Measurements from ENCODE around the gene ITGBL1. TPM values are rescaled to one million over a fixed set of nuclear protein-coding genes. Genes with fewer than 3 reads are reported as not detected.

The ITGBL1 gene
- total and polyA plus RNA-seq, 2 experiments from 2014 or later = 0.29 TPM; not detected in 1

DNA sequence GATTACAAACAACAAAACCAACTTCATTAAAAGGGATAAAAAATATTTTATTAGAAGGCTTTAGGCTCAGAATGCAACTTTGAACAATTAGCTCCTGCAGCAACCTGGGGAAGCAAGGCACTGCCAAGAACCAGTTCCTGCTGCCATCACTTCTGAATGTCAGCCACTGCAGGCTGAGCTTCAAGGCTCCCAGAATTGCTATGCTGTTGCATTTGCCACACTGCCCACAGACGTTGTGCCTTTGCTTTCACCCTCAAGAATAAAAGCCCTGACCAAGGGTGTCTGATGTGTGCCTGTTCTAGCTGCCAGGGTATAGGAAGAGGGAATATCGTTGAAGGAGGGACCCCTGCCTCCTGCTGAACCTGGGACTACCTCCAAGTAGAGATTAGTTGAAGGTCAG lies 238.4 kb downstream of the ITGBL1 start:
- Mint-ChIP-seq H3K4me3 (no peak overlapping the region), H3K9me3 (no peaks in the 10 kb centered on the region), H3K36me3 (ENCODE audit: low read depth) (no peaks in the 10 kb centered on the region), H3K27ac (no peak overlapping the region), H3K27me3 (ENCODE audit: insufficient read depth, low read depth, poor library complexity) (no peaks in the 10 kb centered on the region), H3K4me1 (no peaks in the 10 kb centered on the region)
- no peak overlapping the region for H3K27ac ChIP-seq (ENCODE audit: low read depth)
- no peaks in the 10 kb centered on the region for H3K79me2 ChIP-seq (replicated peaks; ENCODE audit: insufficient read depth)
- H3F3A ChIP-seq (replicated peaks; ENCODE audit: low read depth) = no peaks in the 10 kb centered on the region
- H3K9me2 ChIP-seq (ENCODE audit: insufficient read depth) = no peaks in the 10 kb centered on the region
- no peak for ATAC-seq
- H3K27me3 ChIP-seq (ENCODE audit: insufficient read depth) = no peaks in the 10 kb centered on the region
- H2AFZ ChIP-seq = no peak overlapping the region
- no peak overlapping the region for H3K4me3 ChIP-seq
- no peak for TF ChIP-seq ZNF331 (CRISPR knock-in tag; IDR thresholded peaks at IDR 0.05; ENCODE audit: low read depth)
- TF ChIP-seq POLR2AphosphoS5 (IDR thresholded peaks at IDR 0.05; ENCODE audit: low read depth) = no peak
- no peak for TF ChIP-seq EZH2 (IDR thresholded peaks at IDR 0.05; ENCODE audit: low read depth, unreplicated experiment)
- TF ChIP-seq, protein P1, sequence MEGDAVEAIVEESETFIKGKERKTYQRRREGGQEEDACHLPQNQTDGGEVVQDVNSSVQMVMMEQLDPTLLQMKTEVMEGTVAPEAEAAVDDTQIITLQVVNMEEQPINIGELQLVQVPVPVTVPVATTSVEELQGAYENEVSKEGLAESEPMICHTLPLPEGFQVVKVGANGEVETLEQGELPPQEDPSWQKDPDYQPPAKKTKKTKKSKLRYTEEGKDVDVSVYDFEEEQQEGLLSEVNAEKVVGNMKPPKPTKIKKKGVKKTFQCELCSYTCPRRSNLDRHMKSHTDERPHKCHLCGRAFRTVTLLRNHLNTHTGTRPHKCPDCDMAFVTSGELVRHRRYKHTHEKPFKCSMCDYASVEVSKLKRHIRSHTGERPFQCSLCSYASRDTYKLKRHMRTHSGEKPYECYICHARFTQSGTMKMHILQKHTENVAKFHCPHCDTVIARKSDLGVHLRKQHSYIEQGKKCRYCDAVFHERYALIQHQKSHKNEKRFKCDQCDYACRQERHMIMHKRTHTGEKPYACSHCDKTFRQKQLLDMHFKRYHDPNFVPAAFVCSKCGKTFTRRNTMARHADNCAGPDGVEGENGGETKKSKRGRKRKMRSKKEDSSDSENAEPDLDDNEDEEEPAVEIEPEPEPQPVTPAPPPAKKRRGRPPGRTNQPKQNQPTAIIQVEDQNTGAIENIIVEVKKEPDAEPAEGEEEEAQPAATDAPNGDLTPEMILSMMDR (conservative IDR thresholded peaks at IDR 0.05; ENCODE audit: low read depth in 2 of 2) = no peak
- no peak for TF ChIP-seq EZH2phosphoT487 (IDR thresholded peaks at IDR 0.05; ENCODE audit: unreplicated experiment)
- TF ChIP-seq, protein P2, sequence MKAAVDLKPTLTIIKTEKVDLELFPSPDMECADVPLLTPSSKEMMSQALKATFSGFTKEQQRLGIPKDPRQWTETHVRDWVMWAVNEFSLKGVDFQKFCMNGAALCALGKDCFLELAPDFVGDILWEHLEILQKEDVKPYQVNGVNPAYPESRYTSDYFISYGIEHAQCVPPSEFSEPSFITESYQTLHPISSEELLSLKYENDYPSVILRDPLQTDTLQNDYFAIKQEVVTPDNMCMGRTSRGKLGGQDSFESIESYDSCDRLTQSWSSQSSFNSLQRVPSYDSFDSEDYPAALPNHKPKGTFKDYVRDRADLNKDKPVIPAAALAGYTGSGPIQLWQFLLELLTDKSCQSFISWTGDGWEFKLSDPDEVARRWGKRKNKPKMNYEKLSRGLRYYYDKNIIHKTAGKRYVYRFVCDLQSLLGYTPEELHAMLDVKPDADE (IDR thresholded peaks at IDR 0.05) = no peak
- no peak for TF ChIP-seq NANOG (IDR thresholded peaks at IDR 0.05; ENCODE audit: borderline replicate concordance)
- TF ChIP-seq, protein P3, sequence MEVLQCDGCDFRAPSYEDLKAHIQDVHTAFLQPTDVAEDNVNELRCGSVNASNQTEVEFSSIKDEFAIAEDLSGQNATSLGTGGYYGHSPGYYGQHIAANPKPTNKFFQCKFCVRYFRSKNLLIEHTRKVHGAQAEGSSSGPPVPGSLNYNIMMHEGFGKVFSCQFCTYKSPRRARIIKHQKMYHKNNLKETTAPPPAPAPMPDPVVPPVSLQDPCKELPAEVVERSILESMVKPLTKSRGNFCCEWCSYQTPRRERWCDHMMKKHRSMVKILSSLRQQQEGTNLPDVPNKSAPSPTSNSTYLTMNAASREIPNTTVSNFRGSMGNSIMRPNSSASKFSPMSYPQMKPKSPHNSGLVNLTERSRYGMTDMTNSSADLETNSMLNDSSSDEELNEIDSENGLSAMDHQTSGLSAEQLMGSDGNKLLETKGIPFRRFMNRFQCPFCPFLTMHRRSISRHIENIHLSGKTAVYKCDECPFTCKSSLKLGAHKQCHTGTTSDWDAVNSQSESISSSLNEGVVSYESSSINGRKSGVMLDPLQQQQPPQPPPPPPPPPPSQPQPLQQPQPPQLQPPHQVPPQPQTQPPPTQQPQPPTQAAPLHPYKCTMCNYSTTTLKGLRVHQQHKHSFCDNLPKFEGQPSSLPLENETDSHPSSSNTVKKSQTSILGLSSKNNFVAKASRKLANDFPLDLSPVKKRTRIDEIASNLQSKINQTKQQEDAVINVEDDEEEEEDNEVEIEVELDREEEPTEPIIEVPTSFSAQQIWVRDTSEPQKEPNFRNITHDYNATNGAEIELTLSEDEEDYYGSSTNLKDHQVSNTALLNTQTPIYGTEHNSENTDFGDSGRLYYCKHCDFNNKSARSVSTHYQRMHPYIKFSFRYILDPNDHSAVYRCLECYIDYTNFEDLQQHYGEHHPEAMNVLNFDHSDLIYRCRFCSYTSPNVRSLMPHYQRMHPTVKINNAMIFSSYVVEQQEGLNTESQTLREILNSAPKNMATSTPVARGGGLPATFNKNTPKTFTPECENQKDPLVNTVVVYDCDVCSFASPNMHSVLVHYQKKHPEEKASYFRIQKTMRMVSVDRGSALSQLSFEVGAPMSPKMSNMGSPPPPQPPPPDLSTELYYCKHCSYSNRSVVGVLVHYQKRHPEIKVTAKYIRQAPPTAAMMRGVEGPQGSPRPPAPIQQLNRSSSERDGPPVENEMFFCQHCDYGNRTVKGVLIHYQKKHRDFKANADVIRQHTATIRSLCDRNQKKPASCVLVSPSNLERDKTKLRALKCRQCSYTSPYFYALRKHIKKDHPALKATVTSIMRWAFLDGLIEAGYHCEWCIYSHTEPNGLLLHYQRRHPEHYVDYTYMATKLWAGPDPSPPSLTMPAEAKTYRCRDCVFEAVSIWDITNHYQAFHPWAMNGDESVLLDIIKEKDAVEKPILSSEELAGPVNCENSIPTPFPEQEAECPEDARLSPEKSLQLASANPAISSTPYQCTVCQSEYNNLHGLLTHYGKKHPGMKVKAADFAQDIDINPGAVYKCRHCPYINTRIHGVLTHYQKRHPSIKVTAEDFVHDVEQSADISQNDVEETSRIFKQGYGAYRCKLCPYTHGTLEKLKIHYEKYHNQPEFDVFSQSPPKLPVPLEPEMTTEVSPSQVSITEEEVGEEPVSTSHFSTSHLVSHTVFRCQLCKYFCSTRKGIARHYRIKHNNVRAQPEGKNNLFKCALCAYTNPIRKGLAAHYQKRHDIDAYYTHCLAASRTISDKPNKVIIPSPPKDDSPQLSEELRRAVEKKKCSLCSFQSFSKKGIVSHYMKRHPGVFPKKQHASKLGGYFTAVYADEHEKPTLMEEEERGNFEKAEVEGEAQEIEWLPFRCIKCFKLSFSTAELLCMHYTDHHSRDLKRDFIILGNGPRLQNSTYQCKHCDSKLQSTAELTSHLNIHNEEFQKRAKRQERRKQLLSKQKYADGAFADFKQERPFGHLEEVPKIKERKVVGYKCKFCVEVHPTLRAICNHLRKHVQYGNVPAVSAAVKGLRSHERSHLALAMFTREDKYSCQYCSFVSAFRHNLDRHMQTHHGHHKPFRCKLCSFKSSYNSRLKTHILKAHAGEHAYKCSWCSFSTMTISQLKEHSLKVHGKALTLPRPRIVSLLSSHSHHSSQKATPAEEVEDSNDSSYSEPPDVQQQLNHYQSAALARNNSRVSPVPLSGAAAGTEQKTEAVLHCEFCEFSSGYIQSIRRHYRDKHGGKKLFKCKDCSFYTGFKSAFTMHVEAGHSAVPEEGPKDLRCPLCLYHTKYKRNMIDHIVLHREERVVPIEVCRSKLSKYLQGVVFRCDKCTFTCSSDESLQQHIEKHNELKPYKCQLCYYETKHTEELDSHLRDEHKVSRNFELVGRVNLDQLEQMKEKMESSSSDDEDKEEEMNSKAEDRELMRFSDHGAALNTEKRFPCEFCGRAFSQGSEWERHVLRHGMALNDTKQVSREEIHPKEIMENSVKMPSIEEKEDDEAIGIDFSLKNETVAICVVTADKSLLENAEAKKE (CRISPR knock-in tag; IDR thresholded peaks at IDR 0.05) = no peak
- no peak for TF ChIP-seq CREB1 (CRISPR knock-in tag; IDR thresholded peaks at IDR 0.05; ENCODE audit: low read depth)
- no peak for TF ChIP-seq ZNF114 (CRISPR knock-in tag; IDR thresholded peaks at IDR 0.05)
- TF ChIP-seq, protein P4, sequence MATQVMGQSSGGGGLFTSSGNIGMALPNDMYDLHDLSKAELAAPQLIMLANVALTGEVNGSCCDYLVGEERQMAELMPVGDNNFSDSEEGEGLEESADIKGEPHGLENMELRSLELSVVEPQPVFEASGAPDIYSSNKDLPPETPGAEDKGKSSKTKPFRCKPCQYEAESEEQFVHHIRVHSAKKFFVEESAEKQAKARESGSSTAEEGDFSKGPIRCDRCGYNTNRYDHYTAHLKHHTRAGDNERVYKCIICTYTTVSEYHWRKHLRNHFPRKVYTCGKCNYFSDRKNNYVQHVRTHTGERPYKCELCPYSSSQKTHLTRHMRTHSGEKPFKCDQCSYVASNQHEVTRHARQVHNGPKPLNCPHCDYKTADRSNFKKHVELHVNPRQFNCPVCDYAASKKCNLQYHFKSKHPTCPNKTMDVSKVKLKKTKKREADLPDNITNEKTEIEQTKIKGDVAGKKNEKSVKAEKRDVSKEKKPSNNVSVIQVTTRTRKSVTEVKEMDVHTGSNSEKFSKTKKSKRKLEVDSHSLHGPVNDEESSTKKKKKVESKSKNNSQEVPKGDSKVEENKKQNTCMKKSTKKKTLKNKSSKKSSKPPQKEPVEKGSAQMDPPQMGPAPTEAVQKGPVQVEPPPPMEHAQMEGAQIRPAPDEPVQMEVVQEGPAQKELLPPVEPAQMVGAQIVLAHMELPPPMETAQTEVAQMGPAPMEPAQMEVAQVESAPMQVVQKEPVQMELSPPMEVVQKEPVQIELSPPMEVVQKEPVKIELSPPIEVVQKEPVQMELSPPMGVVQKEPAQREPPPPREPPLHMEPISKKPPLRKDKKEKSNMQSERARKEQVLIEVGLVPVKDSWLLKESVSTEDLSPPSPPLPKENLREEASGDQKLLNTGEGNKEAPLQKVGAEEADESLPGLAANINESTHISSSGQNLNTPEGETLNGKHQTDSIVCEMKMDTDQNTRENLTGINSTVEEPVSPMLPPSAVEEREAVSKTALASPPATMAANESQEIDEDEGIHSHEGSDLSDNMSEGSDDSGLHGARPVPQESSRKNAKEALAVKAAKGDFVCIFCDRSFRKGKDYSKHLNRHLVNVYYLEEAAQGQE (IDR thresholded peaks at IDR 0.05; ENCODE audit: unreplicated experiment) = no peak
- no peak for TF ChIP-seq STAT1 (IDR thresholded peaks at IDR 0.05; ENCODE audit: unreplicated experiment)
- no peak for TF ChIP-seq JUNB (IDR thresholded peaks at IDR 0.05; ENCODE audit: unreplicated experiment)
- no peak for DNase-seq (ENCODE audit: low spot score)
- no peaks in the 10 kb centered on the region for H3K36me3 ChIP-seq (ENCODE audit: insufficient read depth)
- no peak overlapping the region for H3K4me2 ChIP-seq
- no peaks in the 10 kb centered on the region for H3K4me1 ChIP-seq (ENCODE audit: insufficient read depth)
- no peaks in the 10 kb centered on the region for H4K20me1 ChIP-seq (replicated peaks; ENCODE audit: insufficient read depth)

Measured in GM23338 (cell line).